Left cardiac atrium (tissue), 4 donors: Measurements from ENCODE around the gene SLC49A3. TPM values are rescaled to one million over a fixed set of nuclear protein-coding genes. Genes with fewer than 3 reads are reported as not detected.
"Not testable (repeated sequence)": the region's sequence is repeated elsewhere in the genome, so short reads cannot be mapped to it uniquely, and the experiment has no call there.

Experiments
- ATAC-seq, 2 donors: fragments of 200-7000 bp; cut with Tn5 transposase; one replicate each; pipeline ENCODE4 v1.9.1; 2020; ENCODE audit warnings: mild to moderate bottlenecking in 2 of 2, moderate library complexity in 2 of 2
- DNase-seq: peaks from one replicate; pipeline ENCODE4 v3.0.0-alpha.2; 2020
- intact Hi-C, 2 donors: fragments of 100-400 bp; cut with DNase I; formaldehyde crosslinking; loops; one replicate each; pipeline versions ENCODE4 v1.14.1 to v1.15.1; 2022 to 2023
- total RNA-seq, 2 donors: library from RNA; stranded (reverse); fragmentation: NEBNext Ultra II Directional; extraction: Animal tissue kit (Norgen Biotek cat#: 25700); gene quantifications; one replicate each; pipeline ENCODE4 v1.2.1, GENCODE V29; 2021
- donor health status: DM: no; HTN: yes; CAD: no.
- donor health status: DM: no; HTN: yes; CAD: no; lungs with severe emphysema.
- donor health status: DM: yes; HTN: yes; CAD: no.
- donor health status: Dilated cardiomyopathy.

SLC49A3 gene
- total RNA-seq, 2 donors from 2014 or later: 14.0 to 17.2 TPM

DNA sequence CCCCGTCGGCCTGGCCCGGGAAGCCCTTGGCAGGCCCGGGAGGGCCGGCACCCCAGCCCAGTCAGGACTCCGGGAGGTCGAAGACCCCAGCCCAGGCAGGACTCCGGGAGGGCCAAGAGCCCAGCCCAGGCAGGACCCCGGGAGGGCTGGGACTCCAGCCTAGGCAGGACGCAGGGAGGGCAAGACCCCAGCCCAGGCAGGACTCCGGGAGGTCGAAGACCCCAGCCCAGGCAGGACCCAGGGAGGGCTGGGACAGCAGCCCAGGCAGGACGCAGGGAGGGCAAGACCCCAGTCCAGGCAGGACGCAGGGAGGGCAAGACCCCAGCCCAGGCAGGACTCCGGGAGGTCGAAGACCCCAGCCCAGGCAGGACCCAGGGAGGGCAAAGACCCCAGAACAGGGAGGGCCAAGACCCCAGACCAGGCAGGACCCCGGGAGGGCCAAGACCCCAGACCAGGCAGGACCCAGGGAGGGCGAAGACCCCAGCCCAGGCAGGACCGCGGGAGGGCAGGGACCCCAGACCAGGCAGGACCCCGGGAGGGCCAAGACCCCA is 17.2 kb upstream of the SLC49A3 start:
- intact Hi-C loops, DNase-seq, ATAC-seq: not testable (repeated sequence)

DNA sequence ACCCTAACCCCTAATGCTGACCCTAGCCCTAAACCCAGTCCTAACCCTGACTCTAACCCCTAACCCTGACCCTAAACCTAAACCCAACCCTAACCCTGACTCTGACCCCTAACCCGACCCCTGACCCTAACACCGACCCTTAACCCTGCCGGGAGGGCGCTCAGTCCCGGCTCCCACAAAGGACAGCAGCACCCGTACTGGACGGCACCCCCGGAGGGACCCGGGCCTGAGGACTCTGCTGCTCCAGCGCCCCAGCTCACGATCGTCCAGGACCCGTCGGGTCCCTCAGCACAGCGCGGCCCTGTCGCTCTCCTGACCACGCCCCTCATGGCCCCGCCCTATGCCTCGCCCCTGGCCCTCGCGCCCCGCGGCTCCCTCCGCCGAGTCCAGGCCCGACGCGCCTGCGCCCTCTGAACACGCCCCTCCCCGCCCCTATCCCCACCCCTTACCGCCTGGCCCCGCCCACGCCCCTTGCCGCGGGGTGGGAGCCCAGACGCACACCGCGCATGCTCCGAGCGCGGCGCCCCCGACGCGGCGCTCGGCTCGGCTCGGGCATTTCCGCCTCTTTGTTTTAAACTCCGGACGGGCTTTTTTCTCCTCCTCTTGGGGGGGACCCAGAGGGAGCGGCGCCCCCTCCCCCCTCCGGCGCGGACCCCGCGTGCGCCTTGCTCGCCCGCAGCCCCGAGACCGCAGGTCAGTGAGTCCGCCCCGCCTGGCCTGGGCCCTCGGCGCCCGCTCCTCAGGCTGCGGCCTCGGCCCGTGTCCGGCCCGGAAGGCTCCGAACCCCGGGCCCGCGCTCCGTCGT is 16.5 kb upstream of the SLC49A3 start, which contains the start of gene PCGF3:
Gene PCGF3, plus strand, starts transcription at position 555 of the 805 bp plus-strand sequence. CDS start 27,849 bp downstream, outside the sequence.
- DNase-seq (peak; percentile 98), ATAC-seq (peak; percentile 98)
- intact Hi-C loops: no loop called here

DNA sequence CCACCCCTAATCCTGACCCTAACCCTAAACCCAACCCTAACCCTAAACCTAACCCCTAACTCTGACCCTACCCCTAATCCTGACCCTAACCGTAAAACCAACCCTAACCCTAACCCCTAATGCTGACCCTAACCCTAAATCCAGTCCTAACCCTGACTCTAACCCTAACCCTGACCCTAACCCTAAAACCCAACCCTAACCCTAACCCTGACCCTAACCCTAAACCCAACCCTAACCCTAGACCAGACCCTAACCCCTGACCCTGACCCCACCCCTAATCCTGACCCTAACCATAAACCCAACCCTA is 16.0 kb upstream of the SLC49A3 start:
- DNase-seq: no peak
- ATAC-seq: no peak
- intact Hi-C loops: no loop called here

DNA sequence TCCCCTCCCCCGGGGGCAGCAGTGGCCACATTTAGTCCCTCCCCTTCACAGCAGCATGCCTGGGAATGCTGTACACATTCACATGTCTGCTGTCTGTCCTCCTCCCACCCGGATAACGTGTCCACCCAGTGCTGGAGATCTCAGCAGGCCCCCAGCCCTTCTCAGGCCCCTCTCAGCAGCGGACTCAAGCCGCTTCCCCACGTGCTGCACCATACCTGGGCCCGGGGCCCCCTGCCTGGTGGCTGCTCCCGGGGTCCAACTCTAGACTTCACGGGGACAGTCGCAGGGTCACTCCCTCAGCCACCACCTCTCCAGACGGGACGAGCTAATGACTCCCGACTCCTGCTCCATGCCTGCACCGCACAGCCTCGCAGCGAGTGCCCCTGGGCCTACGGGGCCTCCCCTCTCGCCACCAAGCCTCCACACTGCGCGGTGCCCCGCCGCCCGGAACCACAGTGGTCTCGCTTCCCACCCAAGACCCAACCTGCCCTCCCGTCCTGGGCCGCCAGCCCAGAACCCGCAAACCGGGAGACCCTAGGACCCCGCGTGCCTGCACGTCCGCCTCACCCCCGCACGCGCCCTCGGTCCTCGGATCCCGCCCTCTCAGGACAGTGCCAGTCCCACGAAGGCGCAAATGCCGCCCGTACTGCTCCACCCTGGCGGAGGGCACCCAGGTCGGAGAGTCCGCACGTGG is 15.4 kb upstream of the SLC49A3 start:
- intact Hi-C loops: no loop called here
- ATAC-seq (no peak), DNase-seq (peak; percentile 40)

DNA sequence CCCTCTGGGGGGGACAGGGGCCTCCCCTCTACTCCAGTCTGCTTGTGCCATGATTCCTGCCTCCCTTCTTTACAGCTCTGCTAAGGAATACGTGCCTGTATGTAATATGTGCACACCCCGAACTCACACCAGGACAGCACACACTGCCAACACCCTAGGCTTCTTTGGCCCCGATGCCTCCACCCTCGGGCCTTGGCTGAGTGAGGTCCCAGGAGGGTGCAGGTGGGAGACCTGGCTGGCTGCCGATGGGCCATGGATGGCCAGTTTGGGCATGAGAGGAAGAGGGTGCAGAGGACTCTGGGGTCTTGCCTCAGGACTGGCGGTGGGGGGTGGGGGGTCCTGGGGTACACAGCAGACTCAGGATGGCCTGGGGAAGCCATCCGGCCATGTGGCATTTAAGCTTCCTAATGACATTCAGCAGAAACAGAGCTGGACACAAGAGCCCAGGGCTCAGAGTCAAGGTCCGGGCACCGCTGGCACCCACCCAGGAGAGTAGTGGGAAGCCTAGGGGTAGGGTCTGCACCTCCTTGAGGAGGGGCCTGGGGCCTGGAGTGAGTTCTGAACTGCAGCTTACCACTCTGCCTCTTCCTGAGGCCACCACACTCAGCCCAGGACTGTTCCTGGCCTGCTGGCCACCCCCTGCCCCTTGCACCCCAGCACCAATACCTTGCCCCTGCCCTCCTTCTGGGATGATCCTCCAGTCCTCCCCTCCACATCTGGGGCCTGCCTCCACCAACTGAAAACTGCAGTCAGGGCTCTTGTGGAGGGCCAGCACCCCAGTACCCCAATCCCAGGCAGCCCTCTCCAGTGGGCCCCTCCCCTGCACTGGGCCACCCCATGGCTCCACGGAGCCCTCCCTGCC is 14.6 kb upstream of the SLC49A3 start:
- DNase-seq: no peak
- intact Hi-C loops: no loop called here

DNA sequence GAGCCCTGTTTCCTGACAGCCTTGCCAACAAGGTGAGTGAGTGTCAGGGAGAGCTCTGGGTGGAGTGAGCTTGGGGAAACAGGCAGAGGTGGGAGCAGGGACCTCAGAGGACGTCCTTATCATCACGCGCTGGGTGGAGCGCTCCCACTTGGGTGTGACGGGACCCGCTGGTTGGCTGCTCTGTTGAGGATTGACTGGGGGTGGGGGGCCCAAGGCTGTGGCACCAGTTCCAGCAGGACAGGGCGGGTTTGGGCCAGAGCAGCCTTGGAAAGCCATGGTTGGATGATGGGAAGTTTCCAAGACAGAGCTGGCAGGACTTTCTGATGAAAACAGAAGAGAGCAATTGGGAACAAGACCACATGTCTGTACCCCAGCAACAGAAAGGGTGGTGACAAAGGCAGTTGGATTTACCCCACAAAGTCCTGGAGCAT is 13.7 kb upstream of the SLC49A3 start:
- DNase-seq (no peak), ATAC-seq (no peak)
- intact Hi-C loops: no loop called here

More for the DNA sequence above, 14.6 kb upstream of the SLC49A3 start:
- ATAC-seq: no peak

DNA sequence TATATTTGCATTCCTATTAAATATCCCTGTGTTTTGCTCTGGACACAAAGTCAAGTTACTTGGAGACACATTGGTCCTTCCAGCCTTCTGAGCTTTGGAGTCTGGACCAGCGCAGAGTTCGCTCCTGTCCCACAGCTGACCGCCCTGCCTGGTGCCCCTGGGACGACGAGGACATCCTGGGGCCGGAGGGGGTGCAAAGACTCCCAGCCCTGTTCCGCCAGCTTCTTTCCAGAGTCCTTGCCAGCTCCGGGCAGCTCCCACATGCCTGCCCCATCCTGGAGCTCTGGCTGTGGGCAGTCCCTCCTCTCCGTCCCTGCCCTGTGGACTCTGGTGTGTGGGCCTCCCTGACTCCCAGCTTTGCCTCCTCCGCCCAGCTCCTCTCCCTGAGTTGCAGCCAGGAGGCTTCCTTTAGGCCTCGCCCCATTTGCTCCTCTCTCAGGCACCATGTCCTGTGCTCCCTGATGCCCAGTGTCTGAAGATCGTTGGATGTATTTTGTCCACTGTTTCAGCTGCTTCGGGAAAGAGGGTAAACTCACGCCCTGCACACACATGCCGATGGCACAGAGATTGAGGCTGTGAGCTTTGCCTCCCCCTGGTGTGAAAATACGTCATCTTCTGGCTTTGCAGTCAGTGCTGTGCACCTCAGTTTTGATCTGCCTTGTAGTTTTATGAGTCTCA is 11.8 kb upstream of the SLC49A3 start:
- intact Hi-C loops: no loop called here
- ATAC-seq: no peak
- DNase-seq: no peak

DNA sequence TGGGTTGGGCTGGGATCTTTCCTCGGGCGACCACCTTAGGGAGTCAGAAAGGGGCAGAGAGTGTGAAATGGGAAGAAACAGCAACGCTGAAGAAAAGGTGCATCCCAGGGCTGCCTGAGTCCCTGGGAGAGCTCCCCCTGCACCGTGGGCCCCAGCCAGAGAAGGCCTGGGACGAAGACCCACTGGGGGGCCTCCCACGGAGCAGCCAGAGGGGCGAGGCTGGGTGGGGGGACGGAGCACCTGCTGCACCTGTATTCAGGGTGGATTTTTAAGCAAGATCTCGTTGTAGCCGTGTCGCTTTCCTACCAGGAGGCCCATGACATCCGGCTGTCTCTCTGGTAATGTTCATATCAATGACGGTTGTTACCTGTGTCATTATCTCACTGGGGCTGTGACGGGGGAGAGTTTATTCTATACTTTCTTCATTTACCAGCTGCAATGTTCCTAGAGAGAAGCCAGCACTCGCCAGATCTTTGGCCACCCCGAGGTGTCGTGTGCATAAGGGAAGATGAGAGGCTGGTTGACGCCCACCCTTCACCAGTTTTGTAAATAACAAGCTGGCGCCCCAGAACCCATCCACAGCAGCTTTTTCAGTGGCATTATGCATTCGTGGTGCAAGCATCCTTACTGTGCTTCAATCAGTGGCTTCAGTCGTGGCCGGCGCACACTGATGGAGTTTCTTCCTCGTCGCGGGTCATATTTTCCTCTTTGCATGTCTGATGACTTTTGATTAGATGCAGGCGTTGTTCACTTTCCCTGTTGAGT is 11.0 kb upstream of the SLC49A3 start:
- no peak for DNase-seq
- intact Hi-C loops: no loop called here
- no peak for ATAC-seq

DNA sequence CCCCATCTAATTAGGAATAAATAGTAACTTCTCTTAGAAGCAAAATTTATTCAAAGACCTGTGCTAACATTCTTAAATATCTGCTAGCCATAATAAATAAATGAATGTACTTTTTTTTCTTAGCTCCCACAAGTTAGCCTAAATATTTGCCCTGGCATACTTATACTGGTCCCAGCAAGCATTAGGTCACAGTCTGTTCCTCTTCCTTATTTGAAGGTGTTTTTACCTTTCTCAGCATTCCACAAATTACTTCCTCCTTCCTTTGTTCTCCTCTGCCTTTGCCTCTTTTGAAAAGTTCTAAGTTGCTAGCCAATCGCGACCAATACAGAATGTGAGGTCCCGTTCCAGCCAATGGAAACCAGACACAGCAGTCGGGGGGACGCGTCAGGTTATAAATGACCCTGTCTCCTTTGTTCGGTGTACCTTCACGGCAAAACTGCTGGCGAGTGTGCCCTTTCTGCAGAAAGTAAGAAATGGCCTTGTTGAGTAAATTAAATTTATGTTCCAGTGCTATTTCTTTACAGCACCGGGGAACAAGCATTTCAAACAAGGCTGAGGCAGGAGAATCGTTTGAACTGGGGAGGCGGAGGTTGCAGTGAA is 5.5 kb upstream of the SLC49A3 start:
- ATAC-seq, intact Hi-C loops, DNase-seq: not testable (repeated sequence)

DNA sequence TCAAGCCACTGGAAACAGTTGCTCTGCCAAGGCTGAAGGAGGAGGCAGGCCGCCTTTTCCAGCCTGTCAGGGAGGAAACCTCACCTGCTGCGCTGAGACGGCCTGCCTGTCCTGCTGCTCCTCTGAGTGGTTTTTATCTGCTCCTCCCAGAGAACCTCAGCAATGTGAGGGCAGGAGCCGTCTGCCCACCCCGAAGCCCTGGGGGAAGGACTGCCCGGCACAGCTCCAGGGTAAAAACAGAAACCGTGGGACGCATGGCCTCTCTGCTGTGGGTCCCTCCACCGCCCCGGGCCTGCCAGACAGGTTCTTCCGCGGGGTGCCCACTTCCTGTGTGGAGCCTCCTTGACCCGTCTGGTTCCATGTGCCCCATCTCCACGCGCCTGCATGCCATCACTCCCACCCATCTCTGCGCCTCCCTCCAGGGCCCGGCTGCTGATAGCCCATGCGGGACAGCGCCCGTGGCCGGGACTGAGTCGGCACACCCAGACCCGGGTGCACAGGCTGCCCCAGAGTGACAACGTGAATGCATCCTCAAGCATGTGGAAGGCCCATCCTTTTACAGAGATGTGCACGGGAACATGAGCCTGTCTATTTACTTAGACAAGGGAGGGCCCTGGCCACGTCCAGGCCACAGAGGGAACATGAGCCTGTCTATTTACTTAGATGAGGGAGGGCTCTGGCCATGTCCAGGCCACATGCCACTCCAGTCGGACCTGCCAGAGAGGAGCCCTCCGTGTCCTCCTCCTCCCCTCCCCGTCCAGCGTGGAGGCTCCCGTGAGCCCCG is 4.0 kb upstream of the SLC49A3 start:
- intact Hi-C loops: no loop called here
- no peak for DNase-seq
- ATAC-seq: no peak

DNA sequence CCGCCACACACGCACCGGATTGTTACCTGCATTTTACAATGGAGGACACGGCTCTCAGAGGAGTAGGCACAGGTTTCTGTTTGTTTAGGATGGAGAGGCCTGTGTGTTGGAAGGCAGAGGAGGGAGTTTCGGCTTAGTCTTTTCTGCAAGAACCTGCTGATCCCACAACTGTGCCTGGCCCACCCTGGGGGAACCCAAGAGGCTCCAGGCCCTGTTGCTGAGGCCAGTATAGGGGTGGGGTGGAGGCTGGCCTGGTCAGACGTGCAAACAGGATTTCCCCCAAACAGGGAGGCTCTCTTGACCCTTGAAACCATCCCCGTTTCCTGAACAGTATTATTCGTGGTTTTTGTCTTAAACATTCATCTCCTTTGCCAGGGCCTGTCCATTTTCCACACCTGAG is 772 bp upstream of the SLC49A3 start:
- intact Hi-C loops: no loop called here
- DNase-seq (no peak), ATAC-seq (no peak)

DNA sequence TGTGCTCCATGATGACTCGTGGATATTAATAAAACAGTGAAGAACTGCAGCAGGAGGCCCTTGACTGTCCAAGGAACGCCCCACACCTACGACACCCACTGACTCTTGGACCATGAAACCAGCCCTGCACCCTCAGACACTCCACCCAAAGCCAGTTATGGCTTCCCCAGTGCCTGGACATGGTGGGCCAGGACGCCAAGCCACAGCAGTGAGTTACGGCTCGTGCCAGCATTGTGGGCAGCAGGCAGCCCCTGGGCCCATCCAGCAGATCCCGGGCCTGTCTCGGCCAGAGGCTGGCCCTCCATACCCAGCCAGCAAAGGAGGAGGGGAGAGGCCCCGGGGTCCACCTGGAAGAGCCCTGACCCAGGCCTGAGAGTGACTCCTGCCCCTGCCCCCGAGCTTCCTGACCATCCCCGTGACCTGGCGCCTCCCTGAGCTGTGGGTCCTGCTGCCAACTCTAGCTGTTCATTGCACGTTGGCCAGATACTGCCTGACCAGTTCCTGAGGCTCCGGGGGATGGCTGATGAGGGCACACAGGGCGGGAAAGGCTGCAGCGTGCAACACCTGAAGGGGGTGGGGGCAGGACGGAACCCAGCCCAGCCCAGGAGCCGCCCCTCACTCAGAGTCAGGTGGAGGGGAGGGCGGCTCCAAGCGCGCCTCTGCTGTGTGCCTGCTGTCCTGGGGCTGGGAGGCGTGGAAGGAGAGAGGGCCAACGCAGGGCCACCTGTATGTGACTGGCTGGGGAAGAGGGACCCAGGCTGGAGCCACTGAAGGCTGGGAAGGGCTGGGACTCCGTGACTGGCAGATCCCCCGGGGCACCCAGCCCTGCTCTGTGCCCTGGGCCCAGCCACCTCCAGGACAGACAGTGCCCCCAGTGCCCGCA is 739 bp downstream of the SLC49A3 start:
- no peak for DNase-seq
- ATAC-seq: peak; percentile 1 to 3
- intact Hi-C loops: no loop called here

DNA sequence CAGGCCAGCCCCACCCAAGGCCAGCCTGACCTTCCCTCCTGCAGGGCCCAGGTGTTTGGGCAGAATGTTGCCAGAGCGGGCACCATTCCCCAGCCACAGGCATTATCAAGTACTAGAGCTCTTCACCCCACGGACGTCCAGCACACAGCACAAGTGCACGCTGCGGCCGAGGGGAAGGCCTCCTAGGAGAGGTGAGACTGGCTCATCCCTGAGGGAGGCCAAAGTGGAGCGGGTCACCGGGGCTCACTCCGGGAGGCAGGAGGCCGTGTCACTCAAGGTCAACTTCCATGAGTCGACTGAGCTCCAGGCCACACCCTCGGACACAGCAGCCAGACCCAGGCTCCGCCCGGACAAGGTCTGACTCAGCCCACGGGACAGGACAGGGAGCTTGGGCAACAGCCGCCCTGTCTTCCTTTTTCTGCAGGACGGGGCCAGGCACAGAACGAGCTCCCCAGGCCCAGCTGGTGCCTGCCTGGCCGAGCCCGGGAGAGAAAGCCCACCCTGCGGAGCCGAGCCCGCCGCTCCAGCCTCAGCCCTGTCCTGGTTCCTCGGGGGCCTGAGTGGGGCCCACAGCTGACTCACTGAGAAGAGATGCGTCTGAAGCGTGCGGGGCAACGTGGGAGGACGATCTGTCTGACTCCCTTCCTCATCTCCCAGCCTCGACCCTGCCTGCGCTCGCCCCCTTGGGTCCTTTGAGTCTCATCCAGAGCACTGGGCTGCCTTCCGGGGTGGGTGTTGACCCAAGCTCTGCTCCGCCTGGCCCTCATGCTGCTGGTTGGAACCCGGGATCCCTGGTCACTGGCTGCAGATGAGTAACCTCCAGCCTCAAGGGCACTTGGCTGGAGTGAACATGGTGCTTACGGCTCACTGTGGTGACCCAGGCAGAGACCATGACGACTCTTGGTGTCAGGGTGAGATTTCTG is 1.6 kb downstream of the SLC49A3 start:
- peak; percentile 93 for DNase-seq
- intact Hi-C loops: no loop called here
- ATAC-seq: peak; percentile 78 to 85

DNA sequence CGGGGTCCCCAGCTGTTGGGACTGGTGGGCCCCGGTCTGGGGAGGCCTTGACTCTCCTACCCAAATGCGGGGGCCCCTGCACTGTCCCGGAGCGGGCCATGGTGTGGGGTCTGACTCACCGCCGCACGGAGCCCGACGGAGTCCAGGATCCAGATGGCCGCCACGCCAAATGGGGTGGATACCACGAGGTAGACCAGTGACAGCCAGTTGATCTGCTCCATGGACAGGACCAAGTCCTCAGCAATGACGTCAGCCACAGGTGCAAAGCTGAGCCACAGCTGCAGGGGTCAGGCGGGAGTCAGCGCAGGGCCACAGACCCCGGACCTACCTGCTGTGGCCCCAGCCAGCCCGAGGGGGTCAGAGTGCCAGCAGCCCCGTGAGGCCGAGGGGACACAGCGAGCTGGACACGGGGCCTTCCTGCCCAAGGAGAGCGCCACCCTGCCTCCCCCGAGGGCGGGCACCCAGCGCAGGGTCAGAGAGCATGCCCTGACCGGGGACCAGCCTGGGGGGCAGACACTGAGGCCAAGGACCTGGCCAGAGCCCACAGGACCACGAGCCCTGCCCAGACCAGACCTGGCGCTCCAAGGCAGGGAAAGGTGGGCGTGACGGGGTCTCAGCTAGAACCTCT is 2.4 kb downstream of the SLC49A3 start:
- intact Hi-C loops: no loop called here
- ATAC-seq: no peak
- no peak for DNase-seq
